Measurements from ENCODE around the gene TIMP2.
"Not testable (repeated sequence)": the region's sequence is repeated elsewhere in the genome, so short reads cannot be mapped to it uniquely, and the experiment has no call there.

Gene TIMP2

DNA sequence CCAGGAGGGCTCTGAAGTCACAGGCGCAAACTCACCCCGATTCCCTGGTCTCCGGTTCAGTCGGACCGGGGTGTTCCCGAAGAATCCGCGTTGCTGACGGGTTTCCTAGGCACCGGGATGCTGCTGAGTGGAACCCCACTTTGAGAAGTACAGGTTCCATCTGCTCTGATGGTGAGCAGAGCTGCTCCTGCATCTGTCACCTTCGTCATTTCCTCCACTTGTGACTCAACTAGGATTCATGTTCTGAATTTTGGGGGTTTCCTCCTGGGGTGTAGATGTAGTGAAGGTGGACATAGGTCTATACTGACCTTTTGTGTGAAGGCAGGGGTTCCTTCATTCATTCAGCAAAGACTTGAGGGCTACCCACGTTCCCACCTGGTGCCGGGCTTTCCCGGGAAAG lies 29.5 kb upstream of the TIMP2 start:
- DNase-seq (ENCODE audit: low read depth in 2 of 2), result no peak

DNA sequence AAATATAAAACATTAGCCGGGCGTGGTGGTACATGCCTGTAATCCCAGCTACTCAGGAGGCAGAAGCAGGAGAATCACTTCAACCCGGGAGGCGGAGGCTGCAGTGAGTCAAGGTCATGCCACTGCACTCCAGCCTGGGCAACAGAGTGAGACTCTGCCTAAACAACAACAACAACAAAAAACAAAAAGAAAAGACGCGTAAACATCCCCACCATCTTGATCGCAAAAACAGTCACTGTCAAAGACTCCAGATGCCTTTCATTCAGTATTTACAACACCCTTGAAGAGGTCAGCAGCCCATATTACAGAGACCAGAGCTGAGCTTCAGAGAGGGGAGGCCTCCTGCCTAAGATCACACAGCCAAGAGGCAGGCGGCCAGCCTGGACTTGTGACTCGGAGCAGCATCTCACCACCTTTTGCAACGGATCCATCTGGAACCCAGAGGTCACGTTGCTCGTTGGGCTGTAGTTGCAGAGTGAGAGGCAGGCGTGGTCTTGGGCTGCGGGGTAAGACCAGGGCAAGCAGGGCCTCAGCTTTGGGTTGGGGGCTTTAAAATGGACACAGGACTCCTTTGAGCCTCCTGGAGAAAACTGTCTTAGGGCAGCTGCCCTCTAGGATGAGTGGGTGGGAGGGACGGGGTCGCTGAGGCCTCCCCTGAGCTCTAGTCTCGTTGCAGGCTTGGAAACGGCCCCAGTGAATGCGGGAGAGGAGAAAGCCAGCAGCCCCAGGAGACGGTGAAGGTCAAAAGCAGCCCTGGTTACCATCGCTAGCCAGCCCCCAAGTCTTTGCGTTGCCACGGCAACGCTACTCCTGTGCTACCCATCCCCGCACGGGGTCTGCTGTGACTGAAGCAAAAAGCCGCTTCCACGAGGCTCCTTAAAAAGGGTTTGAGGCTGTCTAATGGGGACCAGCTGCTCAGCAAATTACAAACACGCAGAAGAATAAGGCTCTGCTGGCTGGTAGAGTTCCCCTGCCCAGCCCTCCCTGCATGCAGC lies 28.5 kb upstream of the TIMP2 start:
- DNase-seq (ENCODE audit: low read depth in 2 of 2), result no peak

DNA sequence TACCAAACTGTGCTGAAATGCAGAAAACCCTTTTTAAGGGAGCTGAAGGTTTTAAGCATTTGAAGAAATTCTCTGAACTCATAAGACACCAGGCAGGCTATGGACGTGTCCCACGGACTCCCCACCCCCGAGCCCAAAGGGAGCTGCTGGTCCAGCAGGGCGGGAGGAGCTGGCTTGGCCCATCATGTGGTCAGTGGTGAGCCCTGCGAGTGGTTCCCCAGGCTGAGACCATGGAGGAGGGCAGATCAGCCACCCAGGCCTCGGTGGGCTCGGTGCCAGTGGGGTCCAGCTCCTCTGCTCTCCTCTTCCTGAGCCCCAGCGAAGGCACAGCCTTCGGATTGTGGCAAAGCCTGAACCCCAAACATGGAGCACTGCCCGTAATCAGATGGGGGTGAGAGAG lies 27.5 kb upstream of the TIMP2 start:
- no peak for DNase-seq (ENCODE audit: low read depth in 2 of 2)

DNA sequence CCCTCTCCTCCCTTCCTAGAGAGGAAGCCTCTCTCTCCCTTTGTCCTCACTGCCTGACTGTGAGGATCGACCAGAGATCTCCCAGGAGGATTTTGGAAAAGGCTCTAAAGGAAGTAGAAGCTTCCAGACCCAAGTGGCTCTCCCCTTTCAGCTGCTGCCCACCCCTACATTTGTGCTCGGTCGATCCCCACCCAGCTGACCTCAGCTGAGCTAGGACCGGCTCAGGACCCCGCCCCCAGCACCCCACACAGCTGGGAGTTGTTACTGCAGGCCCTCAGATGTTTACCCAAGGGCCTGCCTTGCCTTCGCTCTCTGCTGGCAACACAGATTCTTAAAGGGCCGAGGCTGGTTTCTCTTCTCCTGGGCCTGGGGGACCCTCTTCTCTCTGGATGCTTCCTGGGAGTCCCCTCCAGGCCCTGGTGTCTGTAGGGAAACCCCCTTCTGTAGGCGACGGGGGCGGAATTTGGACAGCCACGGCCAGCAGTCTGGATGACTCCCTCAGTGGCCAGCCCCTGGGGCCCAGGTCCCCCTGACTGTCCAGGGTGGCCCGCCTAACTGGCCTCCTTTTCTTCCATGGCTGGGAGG lies 26.9 kb upstream of the TIMP2 start:
- DNase-seq (ENCODE audit: low read depth in 2 of 2), result no peak

DNA sequence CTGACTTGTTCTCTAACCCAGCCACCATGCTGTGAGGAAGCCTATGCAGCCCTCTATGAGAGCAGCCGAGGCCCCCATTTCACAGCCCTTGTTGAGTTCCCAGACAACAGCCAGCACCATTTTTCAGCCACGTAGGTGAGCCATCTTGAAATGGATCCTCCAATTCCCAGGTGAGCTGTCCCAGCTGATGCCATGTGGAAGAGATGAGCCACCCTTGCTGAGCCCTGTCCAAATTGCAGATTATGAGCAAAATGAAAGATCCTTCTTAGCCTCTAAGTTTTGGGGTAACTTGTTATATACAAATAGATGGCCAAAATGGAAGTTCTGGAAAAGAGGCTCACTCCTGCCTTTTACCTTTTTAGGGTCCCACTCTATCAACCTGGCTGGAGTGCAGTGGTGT lies 25.7 kb upstream of the TIMP2 start:
- DNase-seq (ENCODE audit: low read depth in 2 of 2), result no peak

DNA sequence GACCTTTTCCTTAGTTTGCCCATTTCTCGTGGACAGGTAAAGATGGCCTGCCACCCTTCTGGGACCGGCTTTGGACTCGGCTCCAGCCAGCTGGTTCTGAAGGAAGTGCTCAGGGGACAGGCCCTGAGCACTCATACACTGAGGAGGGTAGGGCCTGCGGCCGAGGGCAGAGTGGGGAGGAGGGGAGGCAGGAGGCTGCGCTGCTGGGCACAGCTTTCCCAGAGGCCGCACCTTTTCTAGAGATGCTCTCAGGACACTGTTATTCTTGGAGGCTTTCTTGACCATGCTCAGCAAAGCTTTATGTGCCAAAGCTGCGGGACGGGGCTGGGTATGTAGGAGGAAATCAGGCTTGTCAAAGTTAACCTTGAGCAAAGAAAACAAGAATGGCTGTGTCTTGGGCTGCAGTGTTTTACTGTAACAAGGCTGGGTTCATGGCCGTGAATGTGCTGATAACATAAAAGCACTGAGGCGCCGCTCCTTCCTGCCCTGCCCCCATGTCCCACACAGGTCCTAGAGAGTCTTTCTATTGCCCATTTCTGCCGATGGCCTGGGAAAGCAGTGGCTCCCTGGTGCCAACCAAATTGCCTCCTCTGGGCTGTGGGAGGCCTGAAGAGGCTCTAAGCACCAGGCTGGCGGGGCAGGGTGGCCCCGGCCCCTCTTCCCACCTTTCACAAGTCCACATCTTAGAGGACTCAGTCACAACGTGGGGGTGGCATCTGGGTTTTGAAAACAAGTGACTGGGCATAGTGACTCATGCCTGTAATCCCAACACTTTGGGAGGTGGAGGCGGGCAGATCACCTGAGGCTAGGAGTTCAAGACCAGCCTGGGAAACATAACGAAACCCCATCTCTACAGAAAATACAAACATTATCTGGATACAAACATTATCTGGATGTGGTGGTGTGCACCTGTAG lies 22.3 kb upstream of the TIMP2 start:
- DNase-seq (ENCODE audit: low read depth in 2 of 2), result no peak

DNA sequence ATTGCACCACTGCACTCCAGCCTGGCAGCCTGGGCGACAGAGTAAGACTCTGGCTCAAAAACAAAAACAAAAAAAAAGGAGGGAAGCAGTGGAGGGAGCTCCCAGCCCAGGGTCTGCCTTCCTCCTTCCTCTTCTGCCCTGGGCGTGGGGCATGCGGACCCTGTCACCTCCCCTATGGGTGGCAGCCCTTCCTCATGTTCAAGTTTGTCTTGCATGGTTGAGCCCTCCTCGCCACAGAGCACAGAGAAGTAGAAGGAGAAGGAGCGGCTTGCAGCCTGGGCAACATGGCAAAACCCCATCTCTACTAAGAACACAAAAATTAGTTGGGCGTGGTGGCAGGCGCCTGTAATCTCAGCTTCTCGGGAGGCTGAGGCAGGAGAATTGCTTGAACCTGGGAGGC lies 21.4 kb upstream of the TIMP2 start:
- DNase-seq (ENCODE audit: low read depth in 2 of 2), result no peak

DNA sequence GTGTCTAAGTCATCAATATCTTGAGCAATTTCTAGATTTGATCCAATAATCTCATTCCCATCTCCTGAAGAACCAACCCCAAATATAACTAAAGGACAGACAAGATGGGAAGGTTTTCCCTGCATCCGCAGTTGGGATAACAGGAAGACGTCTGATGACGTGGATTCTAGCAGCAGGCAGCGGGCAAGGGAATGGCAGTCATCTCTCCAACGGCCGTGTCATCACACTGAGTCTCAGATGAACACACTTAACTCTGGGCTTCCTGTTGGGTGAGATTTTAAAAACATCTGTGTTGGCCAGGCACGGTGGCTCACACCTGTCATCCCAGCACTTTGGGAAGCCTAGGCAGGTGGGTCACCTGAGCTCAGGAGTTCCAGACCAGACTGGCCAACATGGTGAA lies 20.9 kb upstream of the TIMP2 start:
- no peak for DNase-seq (ENCODE audit: low read depth in 2 of 2)

DNA sequence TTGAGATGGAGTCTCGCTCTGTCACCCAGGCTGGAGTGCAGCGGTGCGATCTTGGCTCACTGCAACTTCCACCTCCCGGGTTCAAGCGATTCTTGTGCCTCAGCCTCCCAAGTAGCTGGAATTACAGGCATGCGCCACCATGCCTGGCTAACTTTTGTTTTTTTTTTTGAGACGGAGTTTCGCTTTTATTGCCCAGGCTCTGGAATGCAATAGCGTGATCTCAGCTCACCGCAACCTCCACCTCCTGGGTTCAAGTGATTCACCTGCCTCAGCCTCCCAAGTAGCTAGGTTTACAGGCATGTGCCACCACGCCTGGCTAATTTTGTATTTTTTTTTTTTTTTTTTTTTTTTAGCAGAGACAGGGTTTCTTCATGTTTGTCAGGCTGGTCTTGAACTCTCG lies 20.3 kb upstream of the TIMP2 start:
- DNase-seq (ENCODE audit: low read depth in 2 of 2), result not testable (repeated sequence)

DNA sequence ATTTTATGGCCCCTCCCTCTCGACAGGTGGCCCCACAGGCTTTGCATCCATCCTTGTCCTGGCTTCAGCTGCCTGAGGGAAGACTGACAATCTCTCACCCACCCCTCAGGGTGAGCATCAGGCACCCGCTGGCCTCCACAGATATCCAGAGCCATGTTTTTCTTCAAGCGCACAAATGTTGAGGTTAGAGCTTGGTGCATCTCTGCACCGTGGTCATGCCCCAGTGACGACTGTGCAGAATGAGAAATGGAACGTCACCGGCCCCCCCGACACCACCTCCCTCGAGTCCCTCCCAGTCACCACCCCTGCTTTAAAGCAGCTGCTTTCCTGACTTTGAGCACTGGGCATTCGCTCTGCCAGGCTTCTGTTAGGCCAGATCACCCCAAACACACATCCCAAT lies 19.8 kb upstream of the TIMP2 start:
- DNase-seq (ENCODE audit: low read depth in 2 of 2), result no peak

DNA sequence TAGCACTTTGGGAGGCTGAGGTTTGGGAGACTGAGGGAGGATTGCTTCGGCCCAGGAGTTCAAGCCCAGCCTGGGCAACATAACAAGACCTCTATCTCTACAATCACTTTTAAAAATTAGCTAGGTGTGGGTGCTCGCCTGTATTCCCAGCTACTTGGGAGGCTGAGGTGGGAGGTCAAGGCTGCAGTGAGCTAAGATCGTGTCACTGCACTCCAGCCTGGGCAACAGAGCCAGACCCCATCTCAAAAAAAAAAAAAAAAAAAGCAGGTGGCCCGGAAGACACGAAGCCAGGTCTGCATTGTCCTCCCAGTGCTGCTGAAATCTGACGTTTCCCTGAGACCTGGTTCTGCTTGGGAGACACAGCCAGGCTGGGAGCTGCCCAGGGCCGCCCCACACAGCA lies 18.8 kb upstream of the TIMP2 start:
- DNase-seq (ENCODE audit: low read depth in 2 of 2), result no peak

DNA sequence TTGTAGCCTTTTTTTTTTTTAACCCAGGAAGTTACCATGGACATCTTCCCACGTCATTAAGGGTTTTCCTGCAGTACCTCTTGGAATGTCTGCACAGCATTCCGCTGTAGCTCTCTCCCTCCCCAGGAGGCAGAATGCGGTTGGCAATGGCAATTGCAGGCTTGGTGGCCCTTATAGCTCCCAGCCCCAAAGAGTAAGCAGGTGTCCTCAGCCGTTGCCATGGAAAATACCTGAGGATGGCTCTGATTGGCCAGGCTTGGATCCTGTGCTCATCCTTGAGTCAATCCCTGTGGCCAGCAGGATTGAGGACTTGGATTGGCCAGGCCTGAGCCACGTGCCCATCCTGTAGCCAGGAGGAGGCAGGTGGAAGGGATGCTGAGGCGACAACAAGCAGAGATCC lies 15.5 kb upstream of the TIMP2 start:
- no peak for DNase-seq (ENCODE audit: low read depth in 2 of 2)

DNA sequence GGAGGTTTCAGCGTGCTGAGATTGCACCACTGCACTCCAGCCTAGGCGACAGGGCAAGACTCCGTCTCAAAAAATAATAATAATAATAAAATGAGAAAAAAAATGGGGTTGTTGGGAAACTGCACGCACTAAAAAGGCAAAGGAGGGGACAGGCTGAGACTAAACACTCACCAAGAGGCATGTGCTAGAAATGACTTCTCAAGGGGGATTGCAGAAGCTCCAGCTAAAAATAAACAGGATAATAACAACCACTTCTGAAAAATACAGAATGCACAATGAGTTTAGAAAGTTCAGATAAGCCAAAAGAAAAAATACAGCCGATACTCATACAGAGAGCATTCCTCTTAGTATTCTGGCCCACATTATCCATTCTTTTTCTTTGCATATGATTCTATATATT lies 15.1 kb upstream of the TIMP2 start:
- no peak for DNase-seq (ENCODE audit: low read depth in 2 of 2)

DNA sequence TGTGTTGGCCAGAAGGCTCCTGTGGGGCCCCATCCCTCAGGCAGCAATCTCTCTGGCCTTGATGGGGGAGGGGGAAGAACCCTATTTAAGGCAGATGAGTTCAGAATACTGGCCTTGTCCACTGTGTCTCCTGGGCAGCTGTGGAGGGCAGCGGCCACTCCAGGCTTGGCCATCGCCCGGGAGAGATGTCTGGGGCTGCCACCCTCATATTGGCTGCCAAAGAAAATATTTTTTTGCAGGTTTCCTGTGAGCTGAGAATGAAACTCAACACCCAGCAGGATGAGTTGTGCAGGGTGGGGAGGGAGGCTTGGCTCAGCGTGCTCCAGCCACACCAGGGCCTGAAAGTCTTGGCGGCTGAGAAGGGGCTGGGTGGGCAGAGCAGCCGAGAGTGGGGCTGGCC lies 14.4 kb upstream of the TIMP2 start:
- no peak for DNase-seq (ENCODE audit: low read depth in 2 of 2)

DNA sequence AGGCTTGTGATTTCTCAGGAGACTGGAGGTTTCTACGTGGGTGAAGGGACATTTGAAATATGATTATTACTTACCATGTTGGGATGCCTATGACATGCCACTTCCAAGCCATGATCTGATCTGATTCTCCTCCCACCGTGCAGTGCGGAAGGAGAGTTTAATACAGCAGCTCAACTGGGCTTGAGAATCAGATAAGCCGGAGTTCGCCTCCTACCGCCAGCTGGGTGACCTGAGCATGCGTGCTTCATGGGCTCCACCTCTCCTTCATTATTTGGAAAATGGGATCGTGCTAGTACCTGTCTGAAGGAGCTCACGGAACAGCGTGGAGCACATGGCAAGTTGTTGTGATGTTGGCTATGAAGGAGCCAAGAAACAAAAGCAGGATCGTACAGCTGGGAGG lies 12.4 kb upstream of the TIMP2 start:
- no peak for DNase-seq (ENCODE audit: low read depth in 2 of 2)

DNA sequence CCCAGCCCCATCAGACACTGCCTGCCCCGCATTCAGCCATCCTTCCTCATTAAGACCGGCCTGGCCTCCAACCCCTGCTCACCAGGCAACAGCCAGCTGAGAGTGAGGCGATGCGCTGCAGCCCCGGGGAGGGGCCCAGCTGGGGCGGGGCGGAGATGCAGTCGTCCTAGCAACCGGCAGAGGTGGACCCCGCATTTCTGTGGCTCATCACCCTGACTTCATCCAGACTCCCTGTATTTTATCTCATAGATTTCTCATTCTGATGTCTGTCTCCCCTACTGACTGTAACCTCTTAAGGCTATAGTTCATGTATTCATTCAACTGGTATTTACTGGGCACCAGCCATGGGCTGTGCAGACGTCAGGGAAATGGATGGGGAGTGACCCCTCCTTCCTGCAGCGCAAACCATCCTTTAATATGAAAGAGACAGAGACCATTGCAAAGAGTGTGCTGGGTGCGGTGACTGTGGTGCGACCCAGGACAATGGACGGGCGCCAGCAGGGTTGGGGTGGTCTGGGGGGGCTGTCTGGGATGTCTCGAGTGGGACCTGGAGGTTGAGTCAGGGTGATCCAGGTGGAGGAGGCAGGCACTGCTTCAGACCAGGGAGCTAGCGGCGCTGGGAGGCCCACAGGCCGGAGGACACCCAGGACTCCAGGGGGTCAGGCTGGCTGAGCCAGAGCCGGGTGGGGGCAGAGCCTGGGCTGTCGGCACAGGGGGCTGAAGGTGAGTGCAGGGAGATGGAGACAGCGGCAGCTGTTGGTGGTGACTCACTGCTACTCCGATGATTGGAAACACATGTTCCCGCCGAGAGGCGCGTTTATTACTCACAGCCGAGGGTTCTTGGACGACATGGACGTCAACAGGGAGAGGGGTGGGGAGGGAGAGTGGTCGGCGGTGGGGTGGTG lies 10.5 kb upstream of the TIMP2 start:
- no peak for DNase-seq (ENCODE audit: low read depth in 2 of 2)

DNA sequence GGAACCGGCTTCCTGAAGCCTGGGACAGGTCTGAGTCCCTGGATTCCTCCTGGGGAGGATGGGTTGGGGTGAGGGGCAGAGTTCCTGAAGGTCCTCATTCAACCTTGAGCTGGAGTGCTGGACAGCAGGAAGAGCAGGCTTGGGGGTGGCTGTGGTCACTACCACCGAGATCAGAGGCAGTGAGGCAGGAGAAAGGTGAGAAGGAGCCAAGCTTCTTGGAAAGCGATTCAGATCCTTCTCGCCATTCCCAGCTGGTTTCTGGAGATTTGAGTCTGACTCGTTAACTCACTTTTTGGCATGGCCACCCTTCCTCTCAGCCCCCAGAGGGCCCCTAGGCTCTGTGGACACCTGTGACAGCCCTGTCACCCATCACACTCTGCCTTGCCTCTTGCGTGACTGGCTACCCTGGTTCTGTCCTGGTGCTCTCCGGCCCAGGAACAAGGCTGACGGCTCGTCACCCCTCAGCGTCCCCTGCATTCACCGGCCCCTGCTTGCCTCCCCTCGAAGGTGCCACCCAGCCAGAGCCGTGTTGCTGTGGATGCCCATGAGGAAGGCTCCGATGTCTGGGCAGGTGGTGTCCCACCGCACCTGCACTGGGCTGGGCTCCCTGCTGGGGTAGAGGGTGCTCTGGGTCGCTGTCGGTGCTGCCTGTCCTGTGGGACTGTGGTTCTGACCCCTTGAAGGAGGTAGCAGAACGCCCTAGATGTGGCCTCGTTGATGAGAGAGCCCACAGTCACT lies 9.7 kb upstream of the TIMP2 start:
- no peak for DNase-seq (ENCODE audit: low read depth in 2 of 2)

DNA sequence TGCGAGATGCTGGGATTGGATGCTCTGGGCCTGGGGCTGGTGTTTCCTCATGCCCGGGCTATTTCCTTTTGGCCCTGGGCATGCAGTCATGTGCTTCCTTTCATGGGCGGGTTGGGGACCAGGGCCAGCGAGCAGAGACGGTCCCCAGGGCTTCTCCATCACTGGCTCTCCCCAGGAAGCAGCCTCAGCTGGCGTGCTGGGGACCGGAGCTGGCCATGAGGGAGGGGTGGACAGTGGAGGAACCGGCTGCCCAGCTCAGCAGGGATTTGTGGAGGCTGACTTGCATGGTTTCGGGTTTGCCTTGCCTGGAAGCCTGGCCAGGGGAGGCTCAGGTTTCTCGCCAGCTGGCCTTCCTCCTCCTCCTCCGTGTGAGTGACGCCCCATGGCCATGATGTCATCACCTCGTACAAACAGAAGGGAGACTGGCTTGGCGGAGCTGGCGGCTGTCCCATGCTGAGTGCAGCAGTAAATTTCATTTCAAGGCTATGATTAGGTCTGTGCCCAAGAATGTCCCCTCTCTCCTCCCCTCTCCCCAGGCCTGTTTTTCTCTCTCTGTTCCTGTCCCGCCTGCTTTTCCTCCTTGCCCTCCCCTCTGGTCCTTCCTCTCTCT lies 8.9 kb upstream of the TIMP2 start:
- no peak for DNase-seq (ENCODE audit: low read depth in 2 of 2)

DNA sequence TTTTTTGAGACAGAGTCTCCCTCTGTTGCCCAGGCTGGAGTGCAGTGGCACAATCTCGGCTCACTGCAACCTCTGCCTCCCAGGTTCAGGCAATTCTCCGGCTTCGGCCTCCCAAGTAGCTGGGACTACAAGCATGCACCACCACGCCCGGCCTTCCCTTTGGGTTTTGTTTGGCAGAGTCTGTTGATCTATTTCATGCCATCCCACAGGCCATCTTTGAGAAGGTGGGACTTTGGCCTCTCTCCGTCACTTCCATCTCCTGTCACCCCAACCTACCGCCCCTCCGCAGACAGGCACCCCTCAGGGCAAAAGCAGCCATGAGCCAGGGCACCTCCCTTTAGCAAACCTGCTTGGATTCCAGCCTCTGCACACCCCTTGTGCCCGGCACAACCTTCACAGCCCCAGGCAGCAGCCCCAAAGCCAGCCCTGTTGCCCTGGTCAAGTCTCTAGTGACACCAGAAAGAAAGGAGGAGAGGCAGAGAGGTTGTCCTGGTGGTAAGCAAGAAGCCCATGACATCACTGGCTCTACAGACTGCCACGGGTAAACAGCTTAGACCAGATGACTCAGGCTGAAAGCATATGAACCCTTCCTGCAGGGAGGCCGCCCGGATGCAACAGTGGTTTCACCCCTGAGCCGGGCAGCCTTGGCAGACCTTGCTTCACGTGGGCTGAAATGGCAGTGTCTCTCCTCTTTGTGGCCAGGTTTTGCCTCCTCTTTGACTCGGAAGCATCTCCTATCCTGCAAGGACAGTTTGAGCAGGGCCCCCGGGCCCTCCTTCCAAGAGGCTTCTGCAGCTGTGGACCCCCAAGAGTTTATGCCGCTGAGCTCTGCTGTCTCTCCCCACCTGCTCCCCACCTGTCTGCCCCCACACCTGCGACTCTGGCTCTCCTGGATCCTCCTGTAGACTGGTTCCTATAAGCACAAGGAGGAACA lies 8.1 kb upstream of the TIMP2 start:
- DNase-seq (ENCODE audit: low read depth in 2 of 2), result peak in 1 of 2 donors; percentile 8
